GM19239 (cell line): ENCODE measurements around the gene FCGBP.
"Not testable (repeated sequence)": the region's sequence is repeated elsewhere in the genome, so short reads cannot be mapped to it uniquely, and the experiment has no call there.

ENCODE experiments used
- DNase-seq: peaks from one replicate; pipeline ENCODE4 v3.0.0; 2011; ENCODE audit warnings: low spot score; ENCODE audit not compliant: insufficient read length
- FAIRE-seq: peaks from 2 replicates; lab custom pipeline; 2011; peaks lifted over from hg19 to GRCh38; lab: Jason Lieb, UNC

FCGBP gene

DNA sequence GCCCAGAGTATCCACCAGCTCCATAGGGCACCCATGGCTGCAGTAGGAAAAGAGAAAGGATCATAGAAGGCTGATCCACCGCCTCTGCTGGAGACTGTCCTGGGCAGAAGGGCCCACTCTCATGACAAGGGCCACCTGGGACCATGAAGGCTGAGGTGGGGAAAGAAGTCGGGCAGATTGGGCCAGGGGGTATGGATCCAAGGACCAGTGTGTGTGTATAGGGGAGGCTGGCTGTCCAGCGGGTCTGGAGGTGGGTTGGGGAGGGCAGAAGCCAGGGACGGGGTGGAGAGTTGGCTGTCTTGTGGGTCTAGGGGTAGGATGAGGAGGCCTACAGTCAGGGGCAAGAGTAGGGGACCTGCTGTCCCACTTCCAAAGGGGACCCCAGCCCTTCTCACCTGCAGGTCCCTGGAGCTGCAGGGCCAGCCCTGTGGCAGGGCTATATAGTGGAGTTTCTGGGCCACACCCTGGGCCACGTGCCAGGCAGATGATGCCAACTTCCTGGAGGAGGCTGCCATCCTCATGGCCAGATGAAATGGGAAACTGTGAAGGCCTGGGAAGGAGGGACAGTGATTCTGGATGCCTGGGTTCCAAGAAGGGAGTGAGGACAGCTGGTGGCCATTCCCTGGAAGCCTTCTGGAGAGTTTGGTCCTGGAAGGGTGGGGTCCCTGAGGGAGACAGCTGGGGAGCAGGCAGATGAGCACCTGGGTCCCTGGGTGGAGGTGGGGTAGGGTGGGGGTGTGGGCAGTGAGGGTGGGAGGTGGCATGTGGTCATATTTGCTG, at the start of gene FCGBP:
TSS of gene FCGBP (minus strand) at position 51 of the 780 bp plus-strand sequence.
- DNase-seq: no peak
- FAIRE-seq: no peak

DNA sequence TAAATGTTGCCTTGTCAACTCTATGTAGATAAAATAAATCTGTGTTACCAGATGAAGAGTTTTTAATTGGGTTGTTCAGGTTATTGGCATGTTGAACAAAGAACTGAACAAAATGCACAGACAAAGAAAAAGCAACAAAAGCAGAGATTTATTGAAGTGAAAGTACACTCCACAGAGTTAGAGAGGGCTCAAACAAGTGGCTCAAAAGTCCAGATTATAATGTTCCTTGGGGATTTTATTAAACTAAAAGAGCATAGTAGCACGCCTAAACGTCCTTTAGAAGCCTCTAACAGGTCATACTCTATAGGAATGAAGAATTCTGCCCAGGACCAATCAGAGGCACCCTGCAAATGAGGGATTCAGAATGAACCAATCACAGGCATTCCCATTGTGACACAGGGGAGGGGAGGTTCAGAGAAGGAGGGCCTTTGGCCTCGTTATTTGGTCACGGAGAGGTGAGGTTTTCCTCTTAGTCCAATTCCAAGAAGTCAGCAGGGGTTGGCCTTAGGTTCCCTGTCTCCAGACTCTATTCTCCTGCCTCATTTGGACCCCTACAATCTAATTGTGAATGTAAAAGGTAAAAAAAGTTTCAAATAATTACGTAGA, 49.4 kb upstream of the FCGBP start:
- no peak for FAIRE-seq
- no peak for DNase-seq

GRCh38 chr19:39982883-39983282, 48.4 kb upstream of the FCGBP start:
- DNase-seq: no peak
- no peak for FAIRE-seq

DNA sequence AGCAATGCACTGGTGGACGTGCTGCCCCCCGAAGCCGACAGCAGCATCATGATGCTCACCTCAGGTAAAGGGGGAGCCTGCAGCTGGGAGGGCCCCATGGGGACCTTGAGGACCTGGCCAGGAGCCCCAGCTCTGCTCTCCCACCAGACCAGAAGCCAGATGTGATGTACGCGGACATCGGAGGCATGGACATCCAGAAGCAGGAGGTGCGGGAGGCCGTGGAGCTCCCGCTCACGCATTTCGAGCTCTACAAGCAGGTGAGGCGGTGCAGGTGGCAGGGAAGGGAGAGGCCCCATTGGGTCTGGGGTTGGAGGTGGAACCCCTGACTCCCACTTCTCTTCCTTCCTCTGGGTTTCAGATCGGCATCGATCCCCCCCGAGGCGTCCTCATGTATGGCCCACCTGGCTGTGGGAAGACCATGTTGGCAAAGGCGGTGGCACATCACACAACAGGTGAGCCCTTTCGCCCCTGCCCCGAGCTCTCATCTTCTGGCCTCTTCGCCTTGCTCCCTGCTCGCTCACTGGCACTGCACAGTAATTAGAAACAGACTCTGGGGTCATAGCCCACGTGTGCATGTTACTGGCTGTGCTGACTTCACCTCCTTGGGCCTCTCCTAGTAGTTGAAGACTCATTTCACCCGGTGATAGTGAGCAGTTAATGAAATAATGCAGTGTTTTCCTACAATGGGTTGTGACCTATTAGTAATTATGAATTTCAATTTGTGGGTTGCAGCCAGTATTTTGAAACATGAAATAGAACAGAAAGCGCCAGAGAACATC, 40.1 kb upstream of the FCGBP start:
- FAIRE-seq: no peak
- no peak for DNase-seq

DNA sequence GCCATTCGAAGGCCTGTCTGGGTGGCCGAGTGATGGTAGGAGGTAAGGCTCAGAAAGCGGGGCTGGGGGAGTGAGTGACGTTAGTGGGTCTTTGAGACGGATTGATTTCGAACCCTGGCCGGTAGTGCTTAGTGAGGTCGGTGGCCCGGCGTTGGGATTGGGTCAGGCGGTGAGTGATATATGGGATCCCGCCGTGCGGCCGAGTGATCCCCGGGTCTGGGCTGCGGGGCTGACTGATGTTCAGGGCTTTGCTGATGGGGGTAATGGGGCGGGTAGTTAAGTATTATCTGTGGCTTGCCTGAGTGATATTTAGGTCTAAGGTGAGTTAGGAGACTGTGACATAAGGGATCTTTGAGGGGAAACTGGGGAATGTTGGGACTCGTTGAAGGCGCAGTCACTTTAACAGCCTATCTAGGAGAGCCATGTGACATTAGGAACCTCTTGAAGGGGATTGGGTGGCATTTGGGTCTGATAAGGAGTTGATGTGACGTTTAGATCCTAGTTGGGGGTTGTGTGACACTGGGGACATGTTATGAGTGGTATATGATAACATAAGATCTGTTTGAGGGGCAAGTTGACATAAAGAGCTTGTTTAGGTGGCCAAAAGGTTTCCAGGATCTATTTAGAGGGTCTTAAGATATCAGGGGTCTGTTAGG, 37.1 kb upstream of the FCGBP start:
- DNase-seq (no peak), FAIRE-seq (peak; percentile 8)

- DNase-seq (peak; percentile 94), FAIRE-seq (peak; percentile 100)
Measured at GRCh38 chr19:39970675-39971379, 36.4 kb upstream of the FCGBP start, which contains the start of gene PSMC4. TSS of gene PSMC4 (plus strand) at chr19:39971165. CDS start at chr19:39971203, 38 bp downstream.

GRCh38 chr19:39970425-39970674, 35.9 kb upstream of the FCGBP start:
- no peak for FAIRE-seq

DNA sequence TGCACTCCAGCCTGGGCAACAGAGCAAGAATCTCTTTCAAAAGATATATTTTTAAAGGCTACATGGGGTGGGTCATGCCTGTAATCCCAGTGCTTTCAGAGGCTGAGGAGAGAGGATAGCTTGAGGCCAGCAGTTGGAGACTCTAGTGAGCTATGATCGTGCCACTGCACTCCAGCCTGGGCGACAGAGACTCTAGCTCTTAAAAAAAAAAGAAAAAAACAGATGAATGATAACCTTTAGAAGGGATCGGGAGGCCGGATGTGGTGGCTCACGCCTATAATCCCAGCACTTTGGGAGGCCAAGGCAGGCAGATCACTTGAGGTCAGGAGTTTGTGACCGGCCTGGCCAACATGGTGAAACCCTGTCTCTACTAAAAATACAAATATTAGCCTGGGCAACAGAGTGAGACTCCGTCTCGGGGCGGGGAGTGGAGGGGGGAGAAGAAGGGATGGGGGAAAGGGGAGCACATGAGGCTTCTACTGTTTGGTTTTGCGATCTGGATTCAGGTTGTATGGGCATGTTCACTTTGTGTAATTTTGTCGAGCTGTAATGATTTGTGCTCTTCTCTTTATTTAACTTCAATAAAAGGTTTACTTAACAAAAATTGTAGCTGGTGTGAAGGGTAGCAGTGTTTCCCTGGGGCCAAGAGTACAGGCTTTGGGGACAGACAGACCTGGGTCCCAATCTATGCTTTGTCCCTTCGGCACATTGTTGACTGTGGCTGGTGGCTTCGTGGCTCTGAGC, 35.4 kb upstream of the FCGBP start:
- FAIRE-seq (no peak), DNase-seq (no peak)

More at GRCh38 chr19:39970425-39970674, 35.9 kb upstream of the FCGBP start:
- DNase-seq: peak; percentile 15

GRCh38 chr19:39969266-39969665, 34.8 kb upstream of the FCGBP start:
- DNase-seq (no peak), FAIRE-seq (peak; percentile 86)

- no peak for DNase-seq
- FAIRE-seq: no peak
Measured at GRCh38 chr19:39968789-39969188, 34.4 kb upstream of the FCGBP start.

DNA sequence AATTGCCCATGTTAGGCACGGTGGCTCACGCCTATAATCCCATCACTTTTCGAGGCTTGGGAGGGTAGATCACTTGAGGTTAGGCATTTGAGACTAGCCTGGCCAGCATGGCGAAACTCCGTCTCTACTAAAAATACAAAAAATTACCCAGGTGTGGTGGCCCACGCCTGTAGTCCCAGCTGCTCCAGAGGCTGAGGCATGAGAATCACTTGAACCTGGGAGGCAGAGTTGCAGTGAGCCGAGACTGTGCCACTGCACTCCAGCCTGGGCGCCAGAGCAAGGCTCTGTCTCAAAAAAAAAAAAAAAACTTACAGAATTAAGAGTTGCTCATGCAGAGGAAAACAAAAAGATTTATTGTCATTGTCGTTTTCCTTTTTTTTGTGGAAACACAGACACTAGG, 33.1 kb upstream of the FCGBP start:
- FAIRE-seq (no peak), DNase-seq (no peak)

DNA sequence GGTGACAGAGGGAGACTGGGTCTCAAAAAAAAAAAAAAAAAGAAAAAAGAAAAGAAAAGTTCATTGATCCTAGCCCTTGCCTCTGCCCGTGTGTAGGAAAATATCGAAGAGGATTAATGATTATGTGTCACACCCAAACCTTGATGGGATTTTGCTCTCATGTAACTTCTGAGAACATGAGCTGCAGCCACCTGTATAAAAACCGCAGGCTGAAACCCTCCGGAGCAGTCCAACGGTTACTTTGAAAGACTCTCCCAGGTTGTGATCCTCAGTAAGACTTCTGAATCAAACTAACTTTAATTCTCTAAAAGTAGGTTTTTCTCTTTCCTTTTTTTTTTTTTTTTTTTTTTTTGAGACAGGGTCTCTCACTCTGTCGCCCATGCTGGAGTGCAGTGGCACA, 32.2 kb upstream of the FCGBP start:
- no peak for DNase-seq

DNA sequence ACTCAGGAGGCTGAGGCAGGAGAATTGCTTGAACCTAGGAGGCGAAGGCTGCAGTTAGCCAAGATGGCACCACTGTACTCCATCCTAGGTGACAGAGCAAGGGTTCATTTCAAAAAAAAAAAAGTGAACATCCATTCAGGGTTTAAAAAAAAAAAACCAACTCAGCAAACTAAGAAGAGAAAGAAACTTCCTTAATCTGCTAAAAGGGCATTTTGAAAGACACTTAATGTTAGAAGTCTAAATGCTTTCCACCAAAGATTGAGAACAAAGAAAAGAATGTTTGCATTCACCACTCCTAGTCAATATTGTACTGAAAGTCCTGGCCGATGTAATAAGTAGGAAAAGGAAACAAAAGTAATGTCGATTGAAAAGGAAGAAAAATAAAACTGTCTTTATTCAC, 29.5 kb upstream of the FCGBP start:
- FAIRE-seq: peak; percentile 44
- no peak for DNase-seq

More for the DNA sequence above, 32.2 kb upstream of the FCGBP start:
- FAIRE-seq: no peak

DNA sequence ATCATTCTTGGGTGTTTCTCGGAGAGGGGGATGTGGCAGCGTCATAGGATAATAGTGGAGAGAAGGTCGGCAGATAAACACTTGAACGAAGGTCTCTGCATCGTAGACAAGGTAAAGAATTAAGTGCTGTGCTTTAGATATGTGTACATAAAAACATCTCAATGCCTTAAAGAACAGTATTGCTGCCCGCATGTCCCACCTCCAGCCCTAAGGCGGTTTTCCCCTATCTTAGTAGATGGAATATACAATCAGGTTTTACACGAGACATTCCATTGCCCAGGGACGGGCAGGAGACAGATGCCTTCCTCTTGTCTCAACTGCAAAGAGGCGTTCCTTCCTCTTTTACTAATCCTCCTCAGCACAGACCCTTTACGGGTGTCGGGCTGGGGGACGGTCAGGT, 25.0 kb upstream of the FCGBP start:
- not testable (repeated sequence) for FAIRE-seq, DNase-seq

- FAIRE-seq, DNase-seq: not testable (repeated sequence)
Measured at GRCh38 chr19:39958942-39959341, 24.5 kb upstream of the FCGBP start.

DNA sequence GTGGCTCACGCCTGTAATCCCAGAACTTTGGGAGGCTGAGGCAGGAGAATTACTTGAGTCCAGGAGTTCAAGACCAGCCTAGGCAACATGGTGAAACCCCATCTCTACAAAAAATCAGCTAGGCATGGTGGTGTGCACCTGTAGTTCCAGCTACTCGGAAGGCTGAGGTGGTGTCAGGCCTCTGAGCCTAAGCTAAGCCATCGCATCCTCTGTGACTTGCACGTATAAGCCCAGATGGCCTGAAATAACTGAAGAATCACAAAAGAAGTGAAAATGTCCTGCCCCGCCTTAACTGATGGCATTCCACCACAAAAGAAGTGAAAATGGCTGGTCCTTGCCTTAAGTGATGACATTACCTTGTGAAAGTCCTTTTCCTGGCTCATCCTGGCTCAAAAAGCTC, 23.5 kb upstream of the FCGBP start:
- DNase-seq: not testable (repeated sequence)
- peak; percentile 47 for FAIRE-seq

DNA sequence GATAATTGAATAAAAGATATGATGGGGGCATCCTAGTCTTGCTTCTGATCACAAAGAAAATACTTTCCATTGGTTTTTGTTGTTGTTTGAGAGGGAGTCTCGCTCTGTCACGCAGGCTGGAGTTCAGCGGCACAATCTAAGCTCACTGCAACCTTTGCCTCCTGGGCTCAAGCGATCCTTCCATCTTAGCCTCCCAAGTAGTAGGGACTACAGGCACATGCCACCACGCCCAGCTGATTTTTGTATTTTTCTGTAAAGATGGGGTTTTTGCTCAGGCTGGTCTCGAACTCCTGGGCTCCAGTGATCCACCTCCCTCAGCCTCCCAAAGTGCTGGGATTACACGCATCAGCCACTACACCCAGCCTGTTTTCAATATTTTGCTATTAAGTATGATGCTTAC, 19.5 kb upstream of the FCGBP start:
- FAIRE-seq (no peak), DNase-seq (no peak)

- DNase-seq (no peak), FAIRE-seq (no peak)
Measured at GRCh38 chr19:39951686-39952085, 17.3 kb upstream of the FCGBP start.

- no peak for FAIRE-seq
- no peak for DNase-seq
Measured at GRCh38 chr19:39951065-39951650, 16.7 kb upstream of the FCGBP start.
